ENCODE results near the gene ADCK1. TPM values are rescaled to one million over a fixed set of nuclear protein-coding genes. Genes with fewer than 3 reads are reported as not detected.

The ADCK1 gene
- total RNA-seq, 1 donor from 2014 or later, result 10.8 TPM

DNA sequence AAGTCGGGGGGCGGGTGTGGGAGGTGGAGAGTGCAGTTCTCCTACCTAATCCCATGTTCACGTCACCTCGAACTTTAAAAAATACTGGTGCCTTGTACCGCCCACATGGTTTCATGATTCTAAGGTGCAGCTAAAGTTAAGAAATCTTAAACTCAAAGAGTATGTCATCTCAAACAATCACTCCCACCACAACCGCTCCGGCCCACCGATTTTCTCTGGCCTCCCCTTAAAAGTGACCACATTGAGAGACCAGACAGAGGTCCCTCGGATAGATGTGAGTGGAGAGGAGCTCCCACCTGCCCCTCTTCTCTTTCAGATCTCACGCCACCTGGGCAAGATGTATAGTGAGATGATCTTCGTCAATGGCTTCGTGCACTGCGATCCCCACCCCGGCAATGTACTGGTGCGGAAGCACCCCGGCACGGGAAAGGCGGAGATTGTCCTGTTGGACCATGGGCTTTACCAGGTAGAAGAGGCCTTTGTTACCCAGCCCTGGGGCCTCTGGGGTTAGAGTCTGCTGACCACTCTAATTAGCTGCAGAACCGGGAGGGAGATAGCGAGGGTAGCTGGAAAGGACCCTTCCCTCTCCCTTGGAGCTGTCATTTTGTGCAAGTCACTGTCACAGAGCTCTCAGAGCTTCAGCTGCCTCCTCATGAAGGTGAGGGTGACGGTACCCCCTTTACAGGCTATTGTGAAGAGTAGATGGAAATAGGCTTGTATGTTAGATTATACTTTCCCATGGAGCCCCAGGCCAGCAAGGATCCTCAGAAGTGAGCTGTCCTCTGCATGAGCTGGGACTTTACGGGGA is 124.4 kb downstream of the ADCK1 start:
- no peak overlapping the region for H3K4me3 ChIP-seq
- TF ChIP-seq, protein P1, sequence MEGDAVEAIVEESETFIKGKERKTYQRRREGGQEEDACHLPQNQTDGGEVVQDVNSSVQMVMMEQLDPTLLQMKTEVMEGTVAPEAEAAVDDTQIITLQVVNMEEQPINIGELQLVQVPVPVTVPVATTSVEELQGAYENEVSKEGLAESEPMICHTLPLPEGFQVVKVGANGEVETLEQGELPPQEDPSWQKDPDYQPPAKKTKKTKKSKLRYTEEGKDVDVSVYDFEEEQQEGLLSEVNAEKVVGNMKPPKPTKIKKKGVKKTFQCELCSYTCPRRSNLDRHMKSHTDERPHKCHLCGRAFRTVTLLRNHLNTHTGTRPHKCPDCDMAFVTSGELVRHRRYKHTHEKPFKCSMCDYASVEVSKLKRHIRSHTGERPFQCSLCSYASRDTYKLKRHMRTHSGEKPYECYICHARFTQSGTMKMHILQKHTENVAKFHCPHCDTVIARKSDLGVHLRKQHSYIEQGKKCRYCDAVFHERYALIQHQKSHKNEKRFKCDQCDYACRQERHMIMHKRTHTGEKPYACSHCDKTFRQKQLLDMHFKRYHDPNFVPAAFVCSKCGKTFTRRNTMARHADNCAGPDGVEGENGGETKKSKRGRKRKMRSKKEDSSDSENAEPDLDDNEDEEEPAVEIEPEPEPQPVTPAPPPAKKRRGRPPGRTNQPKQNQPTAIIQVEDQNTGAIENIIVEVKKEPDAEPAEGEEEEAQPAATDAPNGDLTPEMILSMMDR (IDR thresholded peaks at IDR 0.05), result no peak
- TF ChIP-seq POLR2AphosphoS5 (IDR thresholded peaks at IDR 0.05; ENCODE audit: insufficient read depth in 1 of 2, low read depth in 1 of 2), result no peak
- TF ChIP-seq POLR2A (IDR thresholded peaks at IDR 0.05), result no peak
- no peaks in the 10 kb centered on the region for H3K9me3 ChIP-seq
- H3K4me1 ChIP-seq, result no peaks in the 10 kb centered on the region
- no peak overlapping the region for H3K27ac ChIP-seq
- intact Hi-C loops (cut with DNase I), result no loop called here
- H3K36me3 ChIP-seq, result no peaks in the 10 kb centered on the region
- H3K27me3 ChIP-seq, result no peaks in the 10 kb centered on the region
- DNase-seq (ENCODE audit: extremely low spot score in 2 of 2), result no peak

DNA sequence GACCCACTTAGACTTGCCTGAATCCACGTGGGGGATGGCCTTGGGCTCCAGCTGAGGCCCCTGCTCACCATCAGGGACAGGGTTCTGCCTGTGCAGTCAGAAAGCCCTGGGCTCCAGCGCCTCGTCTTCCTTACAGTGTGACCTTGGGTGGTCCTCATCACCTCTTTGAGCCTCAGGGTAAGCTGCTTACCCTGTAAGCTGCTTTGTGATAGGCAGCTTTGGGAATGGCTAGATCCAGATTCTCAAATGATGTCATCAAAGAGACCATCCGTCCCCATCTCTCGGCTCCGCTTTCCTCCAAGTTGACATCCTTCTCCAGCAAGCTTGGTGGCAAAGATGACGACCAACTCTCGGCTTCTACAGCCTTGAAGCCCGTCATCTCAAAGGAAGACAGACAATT is 127.0 kb downstream of the ADCK1 start:
- no peaks in the 10 kb centered on the region for H3K9me3 ChIP-seq
- intact Hi-C loops (cut with DNase I), result no loop called here
- H3K36me3 ChIP-seq, result no peaks in the 10 kb centered on the region
- no peak for DNase-seq (ENCODE audit: extremely low spot score in 2 of 2)
- H3K27me3 ChIP-seq, result no peaks in the 10 kb centered on the region
- H3K27ac ChIP-seq, result no peak overlapping the region
- no peaks in the 10 kb centered on the region for H3K4me1 ChIP-seq
- TF ChIP-seq, protein P1 (IDR thresholded peaks at IDR 0.05), result no peak
- no peak for TF ChIP-seq POLR2AphosphoS5 (IDR thresholded peaks at IDR 0.05; ENCODE audit: insufficient read depth in 1 of 2, low read depth in 1 of 2)
- H3K4me3 ChIP-seq, result no peak overlapping the region

DNA sequence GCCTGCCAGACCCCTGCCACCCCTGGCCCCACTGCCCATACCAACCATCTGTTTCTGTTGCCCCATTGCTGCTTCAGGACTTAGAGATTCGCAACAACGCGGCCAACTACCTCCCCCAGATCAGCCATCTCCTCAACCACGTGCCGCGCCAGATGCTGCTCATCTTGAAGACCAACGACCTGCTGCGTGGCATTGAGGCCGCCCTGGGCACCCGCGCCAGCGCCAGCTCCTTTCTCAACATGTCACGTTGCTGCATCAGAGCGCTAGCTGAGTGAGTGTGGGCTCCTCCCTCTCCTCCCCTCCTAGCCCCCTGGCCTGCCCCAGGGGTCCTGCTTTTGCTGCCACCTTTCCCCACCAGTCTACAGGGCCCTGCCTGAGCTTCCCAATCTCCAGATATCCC is 131.5 kb downstream of the ADCK1 start:
- Histone ChIP-seq H3K27me3 (no peaks in the 10 kb centered on the region), H3K4me3 (no peak overlapping the region), H3K36me3 (peaks cover 0 to 9% of the 10 kb centered on the region in 2 donors), H3K9me3 (no peaks in the 10 kb centered on the region), H3K4me1 (no peaks in the 10 kb centered on the region), H3K27ac (no peak overlapping the region)
- intact Hi-C loops (cut with DNase I), result no loop called here
- TF ChIP-seq POLR2A (IDR thresholded peaks at IDR 0.05) (no peak), POLR2AphosphoS5 (IDR thresholded peaks at IDR 0.05; ENCODE audit: insufficient read depth in 1 of 2, low read depth in 1 of 2) (no peak)
- TF ChIP-seq, protein P1 (IDR thresholded peaks at IDR 0.05), result no peak
- no peak for DNase-seq (ENCODE audit: extremely low spot score in 2 of 2)

DNA sequence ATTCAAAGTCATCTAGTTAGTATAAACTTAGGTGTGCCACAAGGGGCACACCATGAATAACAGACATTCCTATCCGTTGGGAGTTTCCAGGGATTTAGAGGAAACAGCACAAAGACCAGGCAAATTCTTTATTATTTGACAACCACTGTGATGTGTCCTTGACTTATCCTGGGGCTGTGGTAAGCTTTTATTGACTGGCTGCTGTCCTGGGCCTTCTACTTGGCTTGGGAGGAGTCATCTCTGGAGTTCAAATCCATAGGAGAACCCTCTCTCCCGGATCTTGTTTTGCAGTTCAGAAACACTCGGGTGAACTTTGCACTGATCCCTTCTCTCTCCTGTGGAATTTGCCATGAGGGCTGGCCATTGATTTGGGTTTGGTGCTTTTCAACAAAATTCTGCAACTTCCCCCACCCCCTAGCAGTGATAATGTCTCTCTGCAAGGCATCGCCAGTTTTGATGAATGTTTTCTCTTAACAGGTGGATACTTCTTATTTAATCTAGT is 136.3 kb downstream of the ADCK1 start:
- Histone ChIP-seq H3K9me3 (no peaks in the 10 kb centered on the region), H3K4me1 (no peaks in the 10 kb centered on the region), H3K27ac (no peak overlapping the region), H3K36me3 (peaks cover 0 to 9% of the 10 kb centered on the region in 2 donors), H3K4me3 (no peak overlapping the region), H3K27me3 (no peaks in the 10 kb centered on the region)
- TF ChIP-seq, protein P1 (IDR thresholded peaks at IDR 0.05), result no peak
- TF ChIP-seq POLR2A (IDR thresholded peaks at IDR 0.05) (no peak), POLR2AphosphoS5 (IDR thresholded peaks at IDR 0.05; ENCODE audit: insufficient read depth in 1 of 2, low read depth in 1 of 2) (no peak)
- intact Hi-C loops (cut with DNase I), result no loop called here
- DNase-seq (ENCODE audit: extremely low spot score in 2 of 2), result no peak

DNA sequence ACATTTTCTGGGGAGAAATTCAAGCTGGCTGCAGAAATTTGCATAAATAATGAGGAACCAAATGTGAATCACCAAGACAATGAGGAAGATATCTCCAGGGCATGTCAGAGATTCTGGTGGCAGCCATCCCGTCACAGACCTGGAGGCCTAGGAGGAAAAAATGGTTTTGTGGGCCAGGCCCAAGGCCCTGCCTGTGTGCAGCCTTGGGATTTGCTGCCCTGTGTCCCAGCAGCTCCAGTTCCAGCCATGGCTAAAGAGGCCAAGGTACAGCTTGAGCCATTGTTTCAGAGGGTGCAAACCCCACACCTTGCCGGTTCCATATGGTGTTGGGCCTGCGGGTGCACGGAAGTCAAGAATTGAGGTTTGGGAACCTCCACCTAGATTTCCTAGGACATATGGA is 147.5 kb downstream of the ADCK1 start:
- no peak for DNase-seq (ENCODE audit: extremely low spot score in 2 of 2)
- H3K4me3 ChIP-seq, result no peak overlapping the region
- no peak for TF ChIP-seq POLR2A (IDR thresholded peaks at IDR 0.05)
- intact Hi-C loops (cut with DNase I), result no loop called here
- H3K9me3 ChIP-seq, result no peaks in the 10 kb centered on the region
- H3K4me1 ChIP-seq, result no peaks in the 10 kb centered on the region
- no peaks in the 10 kb centered on the region for H3K36me3 ChIP-seq
- H3K27ac ChIP-seq, result no peak overlapping the region
- H3K27me3 ChIP-seq, result no peaks in the 10 kb centered on the region

All from vagina (tissue), 2 donors.